HCT116 (cell line): Measurements from ENCODE around the gene SHROOM1.

Experiments
- RAD21 ChIP-seq: IDR thresholded peaks from 2 replicates; pipeline ENCODE4 v1.6.1; 2012; ENCODE audit warnings: low read depth, mild to moderate bottlenecking
- TF ChIP-seq, protein P1 (sequence below), 3 experiments: fragments of 200-600 bp in 1 of 3; sonication (generic) in 1 of 3; IDR thresholded peaks in 2 of 3; conservative IDR thresholded peaks in 1 of 3; 2 replicates each; pipeline ENCODE4 v1.5.1; 2012 to 2017; ENCODE audit warnings: low read depth in 2 of 3, low read length in 2 of 3, antibody characterized with exemption in 1 of 3, borderline replicate concordance in 1 of 3, control low read depth in 1 of 3, mild to moderate bottlenecking in 1 of 3, mixed read lengths in 1 of 3, mixed run types in 1 of 3, moderate library complexity in 1 of 3; ENCODE audit not compliant: insufficient read depth in 1 of 3

DNA sequence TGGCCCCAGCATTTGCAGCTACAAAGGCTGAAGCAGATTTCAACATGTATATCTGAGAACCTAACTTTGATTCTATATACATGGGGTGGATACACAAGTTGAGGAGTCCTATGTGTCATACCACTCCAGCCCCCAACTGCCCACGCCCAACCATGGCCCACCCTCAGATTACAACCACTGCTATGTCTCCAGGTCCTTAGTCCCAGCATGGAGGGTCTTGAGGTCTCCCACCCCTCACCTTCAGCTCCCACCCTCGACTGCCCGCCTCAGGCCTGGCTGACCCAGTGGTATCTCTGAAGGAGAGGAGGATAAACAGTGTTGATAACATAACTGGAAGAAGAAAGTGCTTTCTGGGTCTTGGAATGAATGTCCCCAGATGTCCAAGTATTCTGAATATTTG lies 9.1 kb downstream of the SHROOM1 start:
- no peak for TF ChIP-seq RAD21
- TF ChIP-seq, protein P1, sequence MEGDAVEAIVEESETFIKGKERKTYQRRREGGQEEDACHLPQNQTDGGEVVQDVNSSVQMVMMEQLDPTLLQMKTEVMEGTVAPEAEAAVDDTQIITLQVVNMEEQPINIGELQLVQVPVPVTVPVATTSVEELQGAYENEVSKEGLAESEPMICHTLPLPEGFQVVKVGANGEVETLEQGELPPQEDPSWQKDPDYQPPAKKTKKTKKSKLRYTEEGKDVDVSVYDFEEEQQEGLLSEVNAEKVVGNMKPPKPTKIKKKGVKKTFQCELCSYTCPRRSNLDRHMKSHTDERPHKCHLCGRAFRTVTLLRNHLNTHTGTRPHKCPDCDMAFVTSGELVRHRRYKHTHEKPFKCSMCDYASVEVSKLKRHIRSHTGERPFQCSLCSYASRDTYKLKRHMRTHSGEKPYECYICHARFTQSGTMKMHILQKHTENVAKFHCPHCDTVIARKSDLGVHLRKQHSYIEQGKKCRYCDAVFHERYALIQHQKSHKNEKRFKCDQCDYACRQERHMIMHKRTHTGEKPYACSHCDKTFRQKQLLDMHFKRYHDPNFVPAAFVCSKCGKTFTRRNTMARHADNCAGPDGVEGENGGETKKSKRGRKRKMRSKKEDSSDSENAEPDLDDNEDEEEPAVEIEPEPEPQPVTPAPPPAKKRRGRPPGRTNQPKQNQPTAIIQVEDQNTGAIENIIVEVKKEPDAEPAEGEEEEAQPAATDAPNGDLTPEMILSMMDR (IDR thresholded peaks at IDR 0.05 in 2 of 3, conservative IDR thresholded peaks at IDR 0.05 in 1 of 3; ENCODE audit: borderline replicate concordance in 1 of 3, insufficient read depth in 1 of 3, low read depth in 2 of 3, low read length in 2 of 3) = no peak
